Ishikawa (cell line): ENCODE measurements around the gene HTR1D.

Experiments used
- CEBPB ChIP-seq: IDR thresholded peaks from 2 replicates; pipeline ENCODE4 v1.6.1; 2012
- EP300 ChIP-seq: IDR thresholded peaks from 2 replicates; pipeline ENCODE4 v1.6.1; 2012; ENCODE audit warnings: borderline replicate concordance
- NFIC ChIP-seq: IDR thresholded peaks from 2 replicates; pipeline ENCODE4 v1.6.1; 2012
- TAF1 ChIP-seq: IDR thresholded peaks from 2 replicates; pipeline ENCODE4 v1.6.1; 2012; ENCODE audit warnings: low read depth, mild to moderate bottlenecking
- TF ChIP-seq, protein P1 (sequence below): IDR thresholded peaks from 2 replicates; pipeline ENCODE4 v1.6.1; 2012

DNA sequence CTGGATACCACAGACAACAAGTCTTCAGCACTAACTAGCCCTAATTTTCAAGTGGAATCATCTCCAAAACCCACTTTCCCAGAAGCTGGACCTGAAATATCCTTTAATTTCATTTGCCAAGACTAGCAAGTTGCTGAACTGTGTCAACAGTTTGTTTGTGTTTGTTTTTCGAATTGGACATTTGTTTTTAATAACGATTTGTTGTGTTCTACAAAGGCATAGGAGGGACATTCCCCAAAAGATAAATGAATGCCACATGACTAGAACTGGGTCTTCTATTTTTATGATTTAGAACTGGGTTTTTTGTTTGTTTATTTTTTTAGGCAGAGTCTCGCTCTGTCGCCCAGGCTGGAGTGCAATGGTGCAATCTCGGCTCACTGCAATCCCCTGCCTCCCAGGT lies 66.6 kb downstream of the HTR1D start:
- TF ChIP-seq NFIC (no peak), EP300 (no peak), CEBPB (no peak), TAF1 (no peak)
- TF ChIP-seq, protein P1, sequence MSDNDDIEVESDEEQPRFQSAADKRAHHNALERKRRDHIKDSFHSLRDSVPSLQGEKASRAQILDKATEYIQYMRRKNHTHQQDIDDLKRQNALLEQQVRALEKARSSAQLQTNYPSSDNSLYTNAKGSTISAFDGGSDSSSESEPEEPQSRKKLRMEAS: no peak
